Thoracic aorta (tissue), 2 donors: ENCODE results near the gene ZNF423. TPM values are rescaled to one million over a fixed set of nuclear protein-coding genes. Genes with fewer than 3 reads are reported as not detected.
A peak's percentile ranks its signal among the peaks of the same experiment; 100 is the strongest.

ENCODE experiments used
- ATAC-seq: fragments of 150-250 bp; one replicate; pipeline ENCODE4 v1.8.0; 2017; ENCODE audit warnings: low read depth; ENCODE audit not compliant: insufficient number of reproducible peaks, low FRiP score
- DNase-seq: peaks from one replicate; pipeline ENCODE4 v3.0.0-alpha.2; 2020; ENCODE audit warnings: low spot score
- H3K27ac ChIP-seq, 2 donors: fragments of 200-600 bp; sonication (generic); 1 replicate in 1 of 2; 2 replicates in 1 of 2; pipeline ENCODE4 v1.5.1; 2016; ENCODE audit warnings: mild to moderate bottlenecking in 2 of 2, moderate library complexity in 2 of 2
- H3K27me3 ChIP-seq: fragments of 200-600 bp; sonication (generic); replicated peaks from 2 replicates; pipeline ENCODE4 v1.6.0; 2016; ENCODE audit warnings: mild to moderate bottlenecking; ENCODE audit not compliant: insufficient read depth
- H3K36me3 ChIP-seq: fragments of 200-600 bp; sonication (generic); one replicate; pipeline ENCODE4 v1.5.1; 2016
- H3K4me1 ChIP-seq, 2 donors: fragments of 200-600 bp; sonication (generic); 1 replicate in 1 of 2; 2 replicates in 1 of 2; pipeline versions ENCODE4 v1.5.1 to v1.6.0; 2016; ENCODE audit warnings: low read depth in 2 of 2, mild to moderate bottlenecking in 1 of 2; ENCODE audit not compliant: control insufficient read depth in 1 of 2
- H3K4me3 ChIP-seq: fragments of 200-600 bp; sonication (generic); 2 replicates; pipeline ENCODE4 v1.5.1; 2016; ENCODE audit warnings: mild to moderate bottlenecking
- H3K9me3 ChIP-seq: fragments of 200-600 bp; sonication (generic); 2 replicates; pipeline ENCODE4 v1.5.1; 2016
- CTCF ChIP-seq: fragments of 200-600 bp; sonication (generic); IDR thresholded peaks from one replicate; pipeline ENCODE4 v1.5.1; 2019; ENCODE audit warnings: antibody characterized with exemption
- total RNA-seq, 2 donors: library from RNA; depleted of rRNA; stranded (reverse); fragments of >200 nt; gene quantifications; one replicate each; pipeline versions ENCODE4 v1.1.0 to v1.2.3, GENCODE V29; 2016

Gene ZNF423
- total RNA-seq, 2 donors from 2014 or later: 16.2 to 22.9 TPM

GRCh38 chr16:49754495-49755312 is 101.2 kb downstream of the ZNF423 start:
- no peak for TF ChIP-seq CTCF
- no peak for DNase-seq
- Histone ChIP-seq H3K27ac (no peak overlapping the region), H3K9me3 (no peaks in the 10 kb centered on the region), H3K36me3 (no peaks in the 10 kb centered on the region), H3K4me1 (peaks cover 9 to 14% of the 10 kb centered on the region in 2 donors), H3K27me3 (no peaks in the 10 kb centered on the region), H3K4me3 (peak overlapping the region; percentile 76)
- ATAC-seq: peak; percentile 16

GRCh38 chr16:49750341-49751000 is 105.4 kb downstream of the ZNF423 start:
- H3K27ac ChIP-seq: no peak overlapping the region
- H3K4me3 ChIP-seq: no peak overlapping the region
- no peaks in the 10 kb centered on the region for H3K36me3 ChIP-seq
- ATAC-seq (no peak), DNase-seq (no peak)
- TF ChIP-seq CTCF: no peak
- H3K9me3 ChIP-seq: no peaks in the 10 kb centered on the region
- no peaks in the 10 kb centered on the region for H3K27me3 ChIP-seq
- peaks cover 6 to 11% of the 10 kb centered on the region in 2 donors for H3K4me1 ChIP-seq

GRCh38 chr16:49749816-49750215 is 106.1 kb downstream of the ZNF423 start:
- no peak for TF ChIP-seq CTCF
- Histone ChIP-seq H3K9me3 (no peaks in the 10 kb centered on the region), H3K27me3 (no peaks in the 10 kb centered on the region), H3K4me1 (peaks cover 3 to 7% of the 10 kb centered on the region in 2 donors), H3K36me3 (no peaks in the 10 kb centered on the region), H3K27ac (no peak overlapping the region), H3K4me3 (no peak overlapping the region)
- no peak for ATAC-seq
- DNase-seq: no peak

- no peak for DNase-seq
- Histone ChIP-seq H3K4me1 (no peaks in the 10 kb centered on the region), H3K27ac (no peak overlapping the region)
Observed at GRCh38 chr16:49748322-49748721, 107.6 kb downstream of the ZNF423 start.

More at GRCh38 chr16:49748322-49748721, 107.6 kb downstream of the ZNF423 start:
- ATAC-seq: no peak
- TF ChIP-seq CTCF: no peak
- H3K27me3 ChIP-seq: no peaks in the 10 kb centered on the region
- no peak overlapping the region for H3K4me3 ChIP-seq
- H3K9me3 ChIP-seq: no peaks in the 10 kb centered on the region
- H3K36me3 ChIP-seq: no peaks in the 10 kb centered on the region
